Frontal cortex (tissue), 4 donors: Measurements from ENCODE around the gene CTTN. TPM values are rescaled to one million over a fixed set of nuclear protein-coding genes. Genes with fewer than 3 reads are reported as not detected.
A peak's percentile ranks its signal among the peaks of the same experiment; 100 is the strongest.
"Not testable (repeated sequence)": the region's sequence is repeated elsewhere in the genome, so short reads cannot be mapped to it uniquely, and the experiment has no call there.

ENCODE experiments used
- DNase-seq, 2 donors: peaks; one replicate each; pipeline ENCODE4 v3.0.0; 2012; ENCODE audit warnings: low spot score in 2 of 2
- FAIRE-seq: peaks from 2 replicates; lab custom pipeline; 2012; peaks lifted over from hg19 to GRCh38; lab: Jason Lieb, UNC
- total RNA-seq: library from RNA; depleted of rRNA; stranded (reverse); fragments of >200 nt; gene quantifications from one replicate; pipeline ENCODE4 v1.2.3, GENCODE V29; 2014
- donor health status: control.
- donor health status: control.
- donor health status: control.

Gene CTTN
- total RNA-seq, 1 donor from 2014 or later = 91.7 TPM

DNA sequence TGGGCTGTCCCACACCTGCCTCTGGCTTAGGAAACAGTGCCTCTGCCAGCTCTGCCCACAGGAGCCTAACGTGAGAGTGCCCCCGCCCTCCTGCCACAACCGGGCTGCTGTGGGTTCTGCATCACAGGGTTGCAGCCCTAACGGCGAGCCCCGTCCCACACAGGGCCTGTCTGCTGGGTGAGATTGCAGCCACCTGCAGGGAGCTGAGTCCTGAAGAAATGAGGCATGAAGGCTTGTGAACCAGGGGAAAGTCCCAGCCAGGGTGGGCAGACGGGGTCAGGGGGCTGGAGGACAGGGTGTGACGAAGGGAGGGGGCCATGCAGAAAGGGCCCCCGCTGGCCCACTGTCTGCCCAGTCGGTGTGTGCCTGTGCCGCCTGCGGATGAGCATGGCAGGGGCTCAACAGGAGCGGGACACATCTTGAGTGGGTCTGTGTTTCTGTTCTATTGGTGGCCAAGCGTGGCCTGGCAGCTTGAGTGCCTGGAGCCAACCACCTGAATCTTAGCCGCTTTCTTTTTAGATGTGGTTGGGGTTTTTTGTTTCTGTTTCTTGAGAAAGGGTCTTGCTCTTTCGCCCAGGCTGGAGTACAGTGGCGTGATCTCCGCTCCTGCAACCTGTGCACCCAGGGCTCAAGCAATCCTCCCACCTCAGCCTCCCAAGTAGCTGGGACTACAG lies 38.9 kb downstream of the CTTN start:
- FAIRE-seq = no peak
- DNase-seq = no peak

DNA sequence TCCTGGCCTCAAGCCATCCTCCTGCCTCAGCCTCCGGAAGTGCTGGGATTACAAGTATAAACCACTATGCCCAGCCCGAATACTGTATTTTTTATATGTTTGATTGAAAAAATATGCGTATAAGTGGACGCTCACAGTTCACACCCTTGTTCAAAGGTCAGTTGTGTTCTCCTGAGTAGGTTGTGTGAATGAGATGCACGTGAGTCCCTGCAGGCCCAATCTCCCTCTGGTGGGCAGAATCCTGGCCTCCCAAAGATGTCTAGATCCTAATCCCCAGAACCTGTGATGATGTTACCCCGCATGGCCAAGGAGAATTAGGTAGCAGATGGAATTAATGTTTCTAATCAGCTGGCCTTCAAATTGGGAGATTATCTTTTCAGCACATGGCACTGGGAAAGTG lies 41.9 kb downstream of the CTTN start:
- no peak for DNase-seq
- FAIRE-seq = no peak

DNA sequence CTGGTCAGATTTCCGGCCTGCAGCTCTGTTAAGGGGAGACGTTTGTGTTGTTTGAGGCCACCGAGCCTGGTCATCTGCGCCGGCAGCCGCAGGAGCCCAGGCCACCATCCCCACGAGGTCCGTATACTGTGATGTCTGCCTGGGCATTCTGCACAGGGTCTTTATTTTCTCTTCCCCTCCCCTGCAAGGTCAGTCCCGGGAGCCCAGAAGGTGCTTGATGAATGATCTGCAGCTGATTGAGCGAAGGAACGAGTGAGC lies 45.4 kb downstream of the CTTN start:
- no peak for FAIRE-seq

GRCh38 chr11:70445091-70445490 lies 46.8 kb downstream of the CTTN start:
- DNase-seq (no peak), FAIRE-seq (no peak)

More for the DNA sequence above, 45.4 kb downstream of the CTTN start:
- DNase-seq = no peak

DNA sequence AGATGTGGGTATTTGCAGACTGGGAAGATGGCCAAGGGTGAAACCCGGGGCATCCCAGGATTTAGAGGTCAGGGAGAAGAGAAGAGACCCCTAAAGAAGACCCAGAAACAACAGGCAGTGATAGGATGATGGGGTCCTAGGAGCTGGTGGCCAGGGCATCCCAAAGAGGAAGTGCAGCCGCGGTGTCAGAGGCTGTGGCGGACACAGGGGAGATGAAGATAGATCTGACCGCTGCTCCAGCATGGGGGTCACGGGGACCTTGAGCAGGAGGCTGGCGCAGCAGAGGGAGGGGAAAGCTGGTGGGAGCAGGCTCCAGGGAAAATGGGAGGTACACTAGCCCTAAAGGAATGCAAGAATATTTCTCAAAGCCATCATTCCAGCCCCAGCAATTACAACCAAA lies 47.3 kb downstream of the CTTN start:
- DNase-seq (no peak), FAIRE-seq (no peak)

- FAIRE-seq (no peak), DNase-seq (no peak)
Observed at GRCh38 chr11:70448983-70449567, 50.7 kb downstream of the CTTN start.

- FAIRE-seq (no peak), DNase-seq (no peak)
Observed at GRCh38 chr11:70454197-70454767, 56.0 kb downstream of the CTTN start.

DNA sequence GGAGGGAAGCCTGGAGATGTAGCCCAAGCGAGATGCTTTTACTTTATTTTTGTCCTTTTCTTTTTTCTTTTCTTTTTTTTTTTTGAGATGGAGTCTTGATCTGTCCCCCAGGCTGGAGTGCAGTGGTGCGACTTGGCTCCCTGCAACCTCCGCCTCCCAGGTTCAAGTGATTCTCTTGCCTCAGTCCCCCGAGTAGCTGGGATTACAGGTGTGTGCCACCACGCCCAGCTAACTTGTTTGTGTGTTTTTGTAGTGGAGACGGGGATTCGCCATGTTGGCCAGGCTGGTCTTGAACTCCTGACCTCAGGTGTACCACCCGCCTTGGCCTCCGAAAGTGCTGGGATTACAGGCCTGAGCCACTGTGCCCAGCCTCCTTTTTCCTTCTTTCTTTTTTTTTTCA lies 56.5 kb downstream of the CTTN start:
- DNase-seq, FAIRE-seq: not testable (repeated sequence)

DNA sequence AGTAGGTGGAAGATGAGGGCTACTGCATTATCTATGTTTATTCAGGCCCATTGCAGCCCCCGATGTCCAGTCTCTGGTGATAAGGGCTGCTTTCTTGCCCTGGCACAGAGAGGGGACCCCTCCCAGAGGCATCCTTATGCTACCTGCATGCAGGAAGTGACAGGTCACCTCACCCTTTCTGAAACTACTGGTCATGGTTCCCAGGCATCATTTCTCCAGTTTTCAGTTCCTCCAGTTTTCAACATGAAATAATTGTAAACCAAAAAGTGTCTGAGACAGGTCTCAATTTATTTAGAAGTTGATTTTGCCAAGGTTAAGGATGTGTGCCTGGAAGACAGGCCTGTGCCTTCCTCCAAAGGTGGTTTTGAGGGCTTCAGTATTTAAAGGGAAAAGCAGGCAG lies 57.0 kb downstream of the CTTN start:
- DNase-seq = no peak
- FAIRE-seq = no peak

DNA sequence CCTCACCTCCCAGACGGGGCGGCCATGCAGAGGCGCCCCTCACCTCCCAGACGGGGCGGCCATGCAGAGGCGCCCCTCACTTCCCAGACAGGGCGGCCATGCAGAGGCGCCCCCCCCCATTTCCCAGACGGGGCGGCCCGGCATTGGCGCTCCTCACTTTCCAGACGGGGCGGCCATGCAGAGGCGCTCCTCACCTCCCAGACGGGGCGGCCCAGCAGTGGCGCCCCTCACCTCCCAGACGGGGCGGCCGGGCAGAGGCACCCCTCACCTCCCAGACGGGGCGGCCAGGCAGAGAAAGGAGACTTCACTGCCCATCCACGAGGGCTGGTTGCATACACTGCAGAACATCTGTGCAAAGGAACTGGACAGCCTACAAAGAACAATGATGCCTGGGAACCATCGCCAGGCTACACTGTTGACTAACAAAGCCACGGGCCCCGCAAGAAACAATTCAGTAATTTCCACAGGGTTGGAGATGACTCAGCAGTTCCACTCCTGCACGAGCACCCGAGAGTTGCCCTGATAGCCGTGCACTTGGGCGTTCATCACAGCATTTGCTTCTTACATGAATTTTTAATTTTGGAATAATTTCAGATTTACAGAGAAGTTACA lies 58.7 kb downstream of the CTTN start:
- peak in 1 of 2 donors; percentile 55 for DNase-seq
- no peak for FAIRE-seq

- FAIRE-seq (no peak), DNase-seq (no peak)
Observed at GRCh38 chr11:70458736-70459135, 60.4 kb downstream of the CTTN start.

DNA sequence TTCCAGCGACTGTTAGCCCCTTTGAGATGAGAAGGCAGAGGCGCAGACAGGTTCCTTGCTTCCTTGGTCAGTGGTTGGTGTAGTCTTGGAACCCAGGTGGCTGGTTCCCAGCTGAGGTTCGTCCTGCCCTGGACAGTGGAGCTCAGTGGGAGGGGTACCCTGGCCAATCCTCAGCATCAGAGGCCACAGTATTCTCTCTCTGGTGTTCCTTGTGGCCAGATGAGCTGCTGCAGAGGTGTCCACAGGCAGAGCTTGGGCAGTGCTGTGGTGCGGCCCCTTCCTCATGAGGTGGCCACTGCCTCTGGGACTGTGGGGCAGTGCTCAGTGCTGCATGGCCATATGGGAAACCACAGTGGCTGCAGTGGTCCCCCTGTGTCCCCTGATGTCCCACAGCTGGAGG lies 61.8 kb downstream of the CTTN start:
- DNase-seq = no peak
- no peak for FAIRE-seq

DNA sequence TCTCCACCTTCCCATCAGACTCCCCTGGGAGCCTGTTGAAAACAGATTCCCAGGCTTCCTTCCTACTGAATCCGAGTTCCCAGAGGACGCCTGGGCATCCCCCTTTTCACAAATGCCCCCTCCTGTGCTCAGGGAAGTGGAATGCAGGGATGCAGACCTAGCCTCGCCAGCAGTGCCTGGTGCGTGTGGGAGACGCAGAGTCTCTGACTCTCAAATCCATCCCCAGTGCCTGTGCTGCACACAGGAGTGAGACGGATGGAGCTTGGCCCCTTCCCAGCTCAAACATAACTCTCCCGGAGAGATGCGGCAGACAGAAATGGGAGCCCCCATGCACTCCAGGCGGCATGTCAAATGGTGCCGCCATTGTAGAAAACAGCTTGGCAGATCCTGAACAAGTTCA lies 62.6 kb downstream of the CTTN start:
- FAIRE-seq (no peak), DNase-seq (no peak)

DNA sequence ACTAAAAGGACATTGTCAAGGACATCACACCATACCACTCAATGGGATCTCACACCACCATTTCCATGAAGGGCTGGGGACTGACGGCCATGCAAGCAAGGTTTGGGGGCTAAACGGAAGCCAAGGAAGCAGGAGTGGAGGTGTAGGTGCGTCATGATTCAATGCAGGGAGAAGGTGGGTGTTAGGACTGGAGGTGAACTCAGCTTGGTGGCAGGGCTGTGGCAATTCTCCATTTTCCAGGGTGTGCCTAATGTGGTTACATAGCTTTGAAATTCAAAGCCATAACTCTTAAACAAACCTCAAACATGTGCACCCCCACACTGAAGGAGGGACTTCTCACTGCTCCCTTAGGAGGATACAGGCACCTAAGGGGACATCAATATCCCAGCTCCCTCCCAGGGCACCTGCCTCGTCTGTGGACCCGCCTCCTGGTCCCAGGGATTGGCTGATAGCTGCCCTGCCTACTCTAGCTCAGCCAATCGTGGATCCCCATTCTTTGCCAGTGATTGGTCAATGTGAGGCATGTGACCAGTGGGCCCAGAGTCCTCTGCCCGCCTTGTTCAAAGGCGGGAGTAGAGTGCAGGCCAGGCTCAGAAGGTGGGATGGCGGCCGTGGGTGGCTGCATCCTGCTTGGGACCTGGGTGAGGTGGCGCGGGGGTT lies 64.6 kb downstream of the CTTN start:
- DNase-seq (no peak), FAIRE-seq (no peak)

DNA sequence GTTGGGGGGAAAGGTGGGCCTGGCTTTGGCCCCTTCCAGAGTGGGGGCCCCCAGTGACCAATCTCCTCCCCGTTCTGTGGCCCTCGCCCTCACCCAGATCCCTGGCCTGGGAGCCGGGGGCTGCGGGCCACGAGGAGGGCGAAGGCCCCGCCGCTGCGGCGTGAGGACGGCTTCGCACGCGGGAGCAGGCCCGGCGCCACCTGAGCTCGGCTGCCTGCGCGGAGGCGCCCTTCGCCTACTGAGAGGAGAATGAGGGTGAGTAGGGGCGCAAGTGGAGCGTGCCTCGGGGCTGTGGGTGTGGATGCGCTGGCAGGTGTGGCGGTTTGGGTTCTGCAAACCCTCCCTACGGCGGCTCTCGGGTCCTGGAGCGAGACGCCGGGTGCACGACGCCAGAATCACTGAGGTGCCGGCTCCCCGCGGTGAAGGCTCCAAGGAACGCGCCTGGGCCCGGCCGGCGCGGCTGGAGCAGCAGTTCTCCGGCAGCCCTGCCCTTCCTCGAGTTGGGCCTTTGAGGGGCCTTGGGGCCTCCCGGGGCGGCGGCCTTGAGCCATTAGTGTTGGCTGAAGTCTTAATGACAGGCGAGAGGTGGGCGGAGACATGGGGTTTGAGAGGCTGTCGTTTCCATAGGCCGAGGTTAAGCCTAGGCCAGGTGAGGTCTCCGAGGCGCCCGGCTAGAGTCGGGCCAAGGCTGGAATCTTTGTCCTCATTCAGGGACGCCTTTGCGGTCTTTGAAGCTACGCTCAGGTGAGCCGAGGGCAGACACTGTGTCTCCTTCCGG lies 65.3 kb downstream of the CTTN start:
- no peak for FAIRE-seq
- no peak for DNase-seq

DNA sequence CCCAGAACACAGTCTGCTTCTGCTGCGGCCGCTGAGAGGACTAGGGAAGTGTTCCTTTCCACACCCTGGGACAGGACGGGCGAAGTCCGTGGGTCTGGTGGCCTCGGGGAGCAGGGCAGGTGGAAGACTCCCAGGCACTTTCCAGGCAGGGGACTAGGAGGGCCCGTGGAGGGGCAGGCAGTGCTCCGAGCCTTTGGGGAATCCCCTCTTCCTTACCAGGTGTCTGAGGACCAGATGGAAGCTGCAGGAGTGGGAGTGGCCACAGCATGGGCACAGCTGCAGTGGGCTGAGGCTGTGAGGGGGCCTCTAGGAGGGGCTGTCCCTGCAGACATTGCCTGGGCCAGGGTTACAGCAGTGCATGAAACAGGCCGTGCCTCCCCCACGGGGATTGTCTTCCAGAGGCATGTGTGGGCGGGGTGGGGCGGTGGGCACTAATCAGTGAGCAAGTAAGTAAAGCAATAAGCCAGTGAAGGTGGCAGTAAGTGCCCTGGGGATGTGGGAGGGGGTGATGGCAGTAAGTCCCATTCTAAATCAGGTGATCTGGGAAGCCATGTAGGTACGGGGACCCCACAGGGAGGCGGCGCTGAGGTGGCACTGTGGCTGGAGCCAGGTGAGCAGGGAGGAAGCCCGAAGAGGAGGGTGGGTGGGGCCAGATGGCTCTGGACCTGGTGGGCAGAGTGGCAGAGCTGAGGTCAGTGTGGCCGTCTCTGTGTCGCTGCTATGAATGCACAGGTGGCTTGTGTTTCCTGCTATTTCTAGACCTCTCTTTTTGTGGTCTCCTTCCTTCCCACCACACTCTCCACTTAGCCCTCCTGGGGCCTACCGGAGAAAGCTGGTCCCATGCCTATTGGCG lies 66.4 kb downstream of the CTTN start:
- DNase-seq (no peak), FAIRE-seq (no peak)

DNA sequence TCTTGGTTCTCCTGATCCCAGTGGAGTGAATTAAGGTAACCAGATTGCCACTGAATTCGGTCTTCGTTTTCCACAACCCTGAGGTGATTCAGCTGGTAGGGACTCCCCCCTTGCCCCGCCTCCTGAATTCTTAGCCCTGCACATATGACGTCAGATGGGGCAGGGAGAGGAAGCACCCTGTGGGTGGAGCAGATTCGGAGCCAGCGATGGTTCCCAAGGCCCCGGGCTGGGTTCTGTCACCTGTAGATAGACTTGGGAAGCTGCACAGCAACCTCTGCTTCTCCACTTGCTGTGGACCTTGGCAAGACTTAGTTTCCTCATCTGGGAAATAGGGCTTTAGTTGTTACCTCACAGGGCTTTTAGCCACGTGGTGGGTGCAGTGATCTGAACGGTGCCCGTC lies 67.8 kb downstream of the CTTN start:
- DNase-seq (no peak), FAIRE-seq (no peak)

- FAIRE-seq = no peak
Observed at GRCh38 chr11:70466596-70466995, 68.3 kb downstream of the CTTN start.

More at GRCh38 chr11:70466596-70466995, 68.3 kb downstream of the CTTN start:
- no peak for DNase-seq
